ENCODE measurements around the gene DDN. TPM values are rescaled to one million over a fixed set of nuclear protein-coding genes. Genes with fewer than 3 reads are reported as not detected.

DDN gene
- total and polyA plus RNA-seq, 2 donors (not counting 3 experiments of a cell fraction or from before 2014, with no cell fraction given), result 0.07 to 0.22 TPM

DNA sequence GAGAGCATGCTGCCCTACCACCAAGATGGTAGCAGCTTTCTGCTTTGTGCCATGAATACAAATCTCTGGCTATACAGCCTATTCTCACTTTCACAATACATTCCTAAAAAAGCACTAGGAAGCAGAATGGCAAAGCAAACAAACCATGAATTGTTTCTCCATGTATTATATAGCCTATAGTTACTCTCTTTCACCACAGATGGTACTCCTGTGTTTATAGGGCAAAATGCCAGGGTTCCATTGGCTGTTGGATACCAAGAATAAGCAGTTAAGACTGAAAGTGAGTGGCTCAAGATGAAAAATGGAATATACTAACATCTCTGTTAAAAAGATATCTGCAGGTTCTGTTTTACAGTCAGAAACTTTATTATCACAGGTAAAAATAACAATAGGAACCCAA lies 53.0 kb downstream of the DDN start:
- intact Hi-C loops (cut with micrococcal nuclease) (no loop called here), dilution Hi-C loops (cut with MboI; ENCODE audit: extremely low pct_ligation_motif_present, low sequenced_read_pairs) (no loop called here)
- Histone ChIP-seq H3K9me3 (replicated peaks; ENCODE audit: control insufficient read depth, insufficient read depth, low read length) (no peaks in the 10 kb centered on the region), H2AFZ (ENCODE audit: low read depth, low read length) (no peak overlapping the region), H3K79me2 (ENCODE audit: control insufficient read depth, insufficient read depth, low read length) (peaks cover 67% of the 10 kb centered on the region), H3K36me3 (ENCODE audit: control insufficient read depth in 2 of 2, extremely low read depth in 1 of 2, insufficient read depth in 2 of 2, low read length in 2 of 2) (peaks cover 6 to 7% of the 10 kb centered on the region in 2 experiments), H3K4me2 (ENCODE audit: insufficient read depth, low read length) (no peak overlapping the region), H3K9me1 (replicated peaks; ENCODE audit: control insufficient read depth, extremely low read depth, insufficient read depth, low read length) (no peaks in the 10 kb centered on the region), H3K9ac (replicated peaks; ENCODE audit: extremely low read depth, insufficient read depth, low read length) (no peak overlapping the region), H4K20me1 (replicated peaks; ENCODE audit: control insufficient read depth, extremely low read depth, insufficient read depth, low read length) (peaks cover 14% of the 10 kb centered on the region), H3K4me1 (ENCODE audit: control insufficient read depth, extremely low read depth, insufficient read depth, low read length) (no peaks in the 10 kb centered on the region), H3K27ac (ENCODE audit: insufficient read depth, low read depth, low read length) (no peak overlapping the region), H3K4me3 (replicated peaks in 1 of 3; ENCODE audit: insufficient read depth in 1 of 3, low read depth in 1 of 3, low read length in 3 of 3) (no peak overlapping the region), H3K27me3 (ENCODE audit: control insufficient read depth in 2 of 2, insufficient read depth in 2 of 2, low read length in 2 of 2) (no peaks in the 10 kb centered on the region)
- FAIRE-seq (no peak), DNase-seq (ENCODE audit: low read depth, low spot score) (no peak)
- BruUV-seq (replicated peaks), result no TSS peak
- no peak for TF ChIP-seq EZH2 (IDR thresholded peaks at IDR 0.05; ENCODE audit: borderline replicate concordance, low read depth, low read length, severe bottlenecking)
- TF ChIP-seq, protein P1, sequence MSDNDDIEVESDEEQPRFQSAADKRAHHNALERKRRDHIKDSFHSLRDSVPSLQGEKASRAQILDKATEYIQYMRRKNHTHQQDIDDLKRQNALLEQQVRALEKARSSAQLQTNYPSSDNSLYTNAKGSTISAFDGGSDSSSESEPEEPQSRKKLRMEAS (IDR thresholded peaks at IDR 0.05; ENCODE audit: insufficient read depth, insufficient read length), result no peak
- TF ChIP-seq POLR2A (IDR thresholded peaks at IDR 0.05; ENCODE audit: low read depth, low read length), result no peak
- no peak for TF ChIP-seq POLR2AphosphoS5 (IDR thresholded peaks at IDR 0.05; ENCODE audit: insufficient read depth, low read depth, low read length)
- TF ChIP-seq, protein P2, sequence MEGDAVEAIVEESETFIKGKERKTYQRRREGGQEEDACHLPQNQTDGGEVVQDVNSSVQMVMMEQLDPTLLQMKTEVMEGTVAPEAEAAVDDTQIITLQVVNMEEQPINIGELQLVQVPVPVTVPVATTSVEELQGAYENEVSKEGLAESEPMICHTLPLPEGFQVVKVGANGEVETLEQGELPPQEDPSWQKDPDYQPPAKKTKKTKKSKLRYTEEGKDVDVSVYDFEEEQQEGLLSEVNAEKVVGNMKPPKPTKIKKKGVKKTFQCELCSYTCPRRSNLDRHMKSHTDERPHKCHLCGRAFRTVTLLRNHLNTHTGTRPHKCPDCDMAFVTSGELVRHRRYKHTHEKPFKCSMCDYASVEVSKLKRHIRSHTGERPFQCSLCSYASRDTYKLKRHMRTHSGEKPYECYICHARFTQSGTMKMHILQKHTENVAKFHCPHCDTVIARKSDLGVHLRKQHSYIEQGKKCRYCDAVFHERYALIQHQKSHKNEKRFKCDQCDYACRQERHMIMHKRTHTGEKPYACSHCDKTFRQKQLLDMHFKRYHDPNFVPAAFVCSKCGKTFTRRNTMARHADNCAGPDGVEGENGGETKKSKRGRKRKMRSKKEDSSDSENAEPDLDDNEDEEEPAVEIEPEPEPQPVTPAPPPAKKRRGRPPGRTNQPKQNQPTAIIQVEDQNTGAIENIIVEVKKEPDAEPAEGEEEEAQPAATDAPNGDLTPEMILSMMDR (IDR thresholded peaks at IDR 0.05; ENCODE audit: extremely low read depth in 1 of 2, insufficient read depth in 1 of 2, low read depth in 1 of 2, low read length in 2 of 2), result no peak
- no peak for TF ChIP-seq FOS (IDR thresholded peaks at IDR 0.05; ENCODE audit: borderline replicate concordance, insufficient read depth, low read length)
- ChIA-PET CTCF (interaction anchor here (0.8 to 2.8 kb wide), 4 partner anchors 10 to 93 kb away, joined by 4 to 9 read pairs (median 5); no protein-coding TSS in a partner anchor), POLR2A (no interaction called here)

Small RNA genes lying within 50 kb of the gene (small RNA-seq; reads per million reads assigned to genes)
- gene RNU6-940P (ENCODE audit: insufficient read depth, insufficient read length, low read depth, low replicate concordance), result not detected

Other genes starting within 250 kb of the DDN start
- gene ADCY6, start 210.3 kb downstream of the DDN start, total RNA-seq, result 43.3 and 46.2 TPM in 2 replicates
- 37.0 and 38.7 TPM in 2 replicates for gene ADCY6, start 210.3 kb downstream of the DDN start, polyA plus RNA-seq
- 61.8 and 64.2 TPM in 2 replicates for gene CACNB3, start 180.9 kb downstream of the DDN start, total RNA-seq
- gene CACNB3, start 180.9 kb downstream of the DDN start, polyA plus RNA-seq, result 37.4 and 46.1 TPM in 2 replicates
- 101 and 107 TPM in 2 replicates for gene DDX23, start 147.2 kb downstream of the DDN start, total RNA-seq
- 47.4 and 56.0 TPM in 2 replicates for gene DDX23, start 147.2 kb downstream of the DDN start, polyA plus RNA-seq
- gene RND1, start 133.5 kb downstream of the DDN start, total RNA-seq, result 4.0 and 4.4 TPM in 2 replicates
- gene RND1, start 133.5 kb downstream of the DDN start, polyA plus RNA-seq, result 5.2 and 9.9 TPM in 2 replicates
- 78.9 and 81.2 TPM in 2 replicates for gene FKBP11, start 73.9 kb downstream of the DDN start, total RNA-seq
- 74.2 and 81.7 TPM in 2 replicates for gene FKBP11, start 73.9 kb downstream of the DDN start, polyA plus RNA-seq
- gene ARF3, start 41.9 kb downstream of the DDN start, total RNA-seq, result 172 and 187 TPM in 2 replicates
- 138 and 149 TPM in 2 replicates for gene ARF3, start 41.9 kb downstream of the DDN start, polyA plus RNA-seq
- not detected in 2 replicates for gene WNT10B, start 27.6 kb downstream of the DDN start, total RNA-seq
- 0.04 and 0.14 TPM in 2 replicates for gene WNT10B, start 27.6 kb downstream of the DDN start, polyA plus RNA-seq
- gene WNT1, start 21.1 kb downstream of the DDN start, total RNA-seq, result not detected in 2 replicates
- gene WNT1, start 21.1 kb downstream of the DDN start, polyA plus RNA-seq, result not detected in 2 replicates
- gene PRKAG1, start 19.4 kb upstream of the DDN start, total RNA-seq, result 50.0 and 54.9 TPM in 2 replicates
- 52.1 and 59.5 TPM in 2 replicates for gene PRKAG1, start 19.4 kb upstream of the DDN start, polyA plus RNA-seq
- 106 and 120 TPM in 2 replicates for gene KMT2D, start 61.4 kb upstream of the DDN start, total RNA-seq
- gene KMT2D, start 61.4 kb upstream of the DDN start, polyA plus RNA-seq, result 11.5 and 15.1 TPM in 2 replicates
- 2.3 and 2.6 TPM in 2 replicates for gene RHEBL1, start 70.6 kb upstream of the DDN start, total RNA-seq
- gene RHEBL1, start 70.6 kb upstream of the DDN start, polyA plus RNA-seq, result 2.2 and 2.7 TPM in 2 replicates
- gene DHH, start 95.4 kb upstream of the DDN start, total RNA-seq, result 3.3 and 3.9 TPM in 2 replicates
- 2.9 and 4.2 TPM in 2 replicates for gene DHH, start 95.4 kb upstream of the DDN start, polyA plus RNA-seq
- 92.8 and 106 TPM in 2 replicates for gene LMBR1L, start 111.5 kb upstream of the DDN start, total RNA-seq
- gene LMBR1L, start 111.5 kb upstream of the DDN start, polyA plus RNA-seq, result 78.3 and 99.1 TPM in 2 replicates
- 2,228 and 2,245 TPM in 2 replicates for gene TUBA1B, start 132.0 kb upstream of the DDN start, total RNA-seq
- gene TUBA1B, start 132.0 kb upstream of the DDN start, polyA plus RNA-seq, result 5,362 and 5,535 TPM in 2 replicates
- 701 and 740 TPM in 2 replicates for gene TUBA1A, start 189.7 kb upstream of the DDN start, total RNA-seq
- 2,429 and 3,046 TPM in 2 replicates for gene TUBA1A, start 189.7 kb upstream of the DDN start, polyA plus RNA-seq

All from endothelial cell of umbilical vein (primary cell).